NCI-H2227 (cell line): ENCODE data around the gene CAMTA1.
"Not testable (repeated sequence)": the region's sequence is repeated elsewhere in the genome, so short reads cannot be mapped to it uniquely, and the experiment has no call there.

ENCODE experiments used
- DNase-seq: peaks from one replicate; lab custom pipeline; 2025; ENCODE audit not compliant: unreplicated experiment; lab: John Stamatoyannopoulos, UW

CAMTA1 gene

DNA sequence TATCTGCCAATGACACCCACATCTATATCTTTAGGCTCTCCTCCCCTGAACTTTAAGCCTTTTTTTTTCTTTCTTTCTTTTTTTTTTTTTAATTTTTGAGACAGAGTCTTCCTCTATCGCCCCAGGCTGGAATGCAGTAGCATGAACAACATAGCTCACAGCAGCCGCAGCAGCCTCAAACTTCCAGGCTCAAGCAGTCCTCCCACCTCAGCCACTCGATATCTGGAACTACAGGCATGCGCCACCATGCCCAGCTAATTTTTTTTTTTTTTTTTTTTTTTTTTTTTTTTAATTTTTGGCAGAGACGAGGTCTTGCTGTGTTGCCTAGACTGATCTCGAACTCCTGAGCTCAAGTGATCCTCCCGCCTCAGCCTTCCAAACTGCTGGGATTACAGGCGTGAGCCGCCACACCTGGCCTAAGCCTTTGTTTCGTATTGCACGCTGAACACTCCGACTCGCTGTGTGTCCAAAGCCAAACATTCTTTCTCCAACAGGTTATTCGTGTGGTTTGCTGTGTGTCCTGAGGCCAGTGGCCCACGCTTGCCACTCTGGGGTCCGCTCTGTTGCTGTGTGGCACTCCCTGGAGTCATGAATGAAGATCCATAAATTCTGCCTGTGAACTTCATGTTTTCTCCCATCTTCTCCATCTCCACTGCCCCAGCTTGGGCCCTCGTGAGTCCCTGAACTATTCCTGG, 119.4 kb downstream of the CAMTA1 start:
- DNase-seq: no peak

DNA sequence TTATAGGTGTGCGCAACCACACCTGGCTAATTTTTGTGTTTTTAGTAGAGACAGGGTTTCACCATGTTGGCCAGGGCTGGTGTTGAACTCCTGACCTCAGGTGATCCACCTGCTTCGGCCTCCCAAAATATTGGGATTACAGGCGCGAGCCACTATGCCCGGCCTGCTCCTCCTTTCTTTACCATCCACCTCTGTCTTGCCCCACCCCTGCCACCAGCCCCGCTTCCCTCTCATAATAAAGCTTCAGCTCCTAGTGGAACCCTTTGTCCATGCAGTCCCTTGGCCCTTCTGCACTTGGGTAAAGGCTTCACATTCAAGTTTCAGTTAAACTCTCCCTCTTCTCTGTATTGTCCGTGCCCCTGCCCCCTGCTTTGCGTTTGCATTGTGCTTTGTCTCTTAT, 120.1 kb downstream of the CAMTA1 start:
- no peak for DNase-seq

DNA sequence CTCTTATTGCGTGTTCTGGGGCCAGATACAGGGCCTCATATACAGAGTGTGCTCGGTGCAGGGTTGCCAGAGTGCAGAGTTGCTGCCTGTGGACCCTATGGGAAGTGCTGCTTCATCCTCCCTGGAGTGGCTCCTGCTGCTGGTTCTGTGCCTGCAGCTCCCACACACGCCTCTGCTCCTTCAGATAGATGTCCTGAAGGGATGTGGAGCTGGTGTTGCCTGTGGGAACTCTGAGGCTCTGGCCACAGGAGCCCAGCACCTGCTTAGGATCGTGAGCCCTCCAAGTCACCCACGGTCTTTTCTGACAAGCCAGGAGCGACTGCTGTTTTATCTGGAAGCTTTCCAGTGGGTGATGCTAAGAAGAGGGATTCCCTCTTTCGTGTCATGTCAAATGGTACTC, 120.5 kb downstream of the CAMTA1 start:
- no peak for DNase-seq

DNA sequence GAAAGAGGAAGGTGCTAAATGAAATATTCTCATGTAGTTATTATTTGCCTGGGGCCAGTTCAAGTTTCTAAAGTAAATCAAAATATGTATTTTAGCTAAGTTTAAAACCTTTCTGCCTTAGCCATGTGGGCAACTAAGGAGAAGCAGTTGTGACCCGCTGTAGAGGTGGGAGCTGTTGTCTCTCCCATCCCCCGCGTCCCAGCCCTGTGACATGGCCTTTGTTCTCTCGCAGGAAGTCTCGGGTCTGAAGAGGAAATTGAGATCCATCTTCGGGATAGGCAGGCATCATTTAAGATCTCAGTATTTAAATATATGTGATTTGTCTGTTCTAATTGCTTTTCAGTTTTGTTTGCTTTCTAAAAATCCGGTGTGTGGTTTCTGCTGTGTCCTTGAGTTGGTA, 121.5 kb downstream of the CAMTA1 start:
- DNase-seq: no peak

- no peak for DNase-seq
Observed at GRCh38 chr1:6907201-6907600, 121.9 kb downstream of the CAMTA1 start.

GRCh38 chr1:6907676-6908434, 122.6 kb downstream of the CAMTA1 start:
- DNase-seq: no peak

- DNase-seq: no peak
Observed at GRCh38 chr1:6909401-6909800, 124.1 kb downstream of the CAMTA1 start.

GRCh38 chr1:6909857-6910256, 124.6 kb downstream of the CAMTA1 start:
- DNase-seq: no peak

DNA sequence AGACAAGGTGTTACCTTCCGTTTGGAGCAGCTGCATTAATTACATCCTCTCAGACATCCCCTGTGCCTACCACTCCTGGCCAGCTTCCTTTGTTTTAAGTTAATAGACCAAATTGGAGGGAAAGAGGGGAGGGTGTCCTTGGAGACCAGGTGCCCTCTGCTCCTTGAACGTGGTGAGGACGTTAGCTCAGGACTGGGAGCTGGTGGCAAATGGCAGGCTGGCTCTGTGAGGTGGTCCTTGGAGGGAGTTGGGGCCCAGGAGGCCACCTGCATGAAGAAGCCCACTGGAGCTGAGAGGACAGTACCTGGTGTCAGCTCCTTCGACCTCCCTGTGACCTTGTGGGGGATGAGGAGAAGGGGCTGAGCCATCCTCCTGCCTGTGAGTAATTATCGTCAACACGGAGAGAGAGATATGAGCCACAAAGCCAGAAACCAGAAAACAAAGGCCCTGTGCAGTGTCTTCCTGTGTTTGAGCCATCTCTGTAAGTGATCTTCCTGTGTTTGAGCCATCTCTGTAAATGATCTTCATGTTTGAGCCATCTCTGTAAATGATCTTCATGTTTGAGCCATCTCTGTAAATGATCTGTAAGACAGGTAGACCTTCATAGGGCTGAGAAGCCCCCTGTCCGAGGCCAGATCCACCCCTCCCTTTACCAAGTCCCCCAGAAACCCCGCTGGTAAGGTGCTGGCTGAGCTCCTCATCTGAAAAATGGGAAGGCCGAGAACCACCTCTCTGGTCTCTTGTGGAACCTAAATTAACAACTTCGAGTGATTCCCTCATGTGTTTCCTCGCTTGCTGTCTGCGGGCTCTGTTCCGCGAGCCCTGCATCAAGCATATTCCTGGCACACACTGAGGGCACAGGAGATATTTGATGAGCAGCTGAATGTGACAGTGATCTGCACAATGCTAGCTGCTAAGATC, 126.0 kb downstream of the CAMTA1 start:
- no peak for DNase-seq

- DNase-seq: no peak
Observed at GRCh38 chr1:6911974-6912373, 126.7 kb downstream of the CAMTA1 start.

DNA sequence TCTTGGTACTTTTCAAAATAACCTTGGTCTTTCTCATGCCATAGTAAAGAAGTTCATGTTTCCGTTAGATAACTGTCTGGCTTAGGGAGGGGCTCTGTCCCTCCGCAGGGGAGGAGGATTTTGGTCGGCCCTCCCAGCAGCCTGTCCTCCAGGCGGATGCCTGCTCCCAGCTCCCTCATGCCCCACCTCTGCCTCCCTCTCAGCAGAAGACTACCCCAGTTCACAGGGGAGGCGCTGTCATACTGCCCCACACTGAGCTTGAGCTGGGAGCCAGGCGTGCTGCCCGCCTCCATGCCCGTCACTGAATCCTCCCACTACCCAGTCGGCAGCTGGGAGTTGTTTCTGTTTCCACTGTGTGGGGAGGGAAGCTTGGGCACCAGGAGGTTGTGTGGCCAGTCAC, 127.3 kb downstream of the CAMTA1 start:
- no peak for DNase-seq

DNA sequence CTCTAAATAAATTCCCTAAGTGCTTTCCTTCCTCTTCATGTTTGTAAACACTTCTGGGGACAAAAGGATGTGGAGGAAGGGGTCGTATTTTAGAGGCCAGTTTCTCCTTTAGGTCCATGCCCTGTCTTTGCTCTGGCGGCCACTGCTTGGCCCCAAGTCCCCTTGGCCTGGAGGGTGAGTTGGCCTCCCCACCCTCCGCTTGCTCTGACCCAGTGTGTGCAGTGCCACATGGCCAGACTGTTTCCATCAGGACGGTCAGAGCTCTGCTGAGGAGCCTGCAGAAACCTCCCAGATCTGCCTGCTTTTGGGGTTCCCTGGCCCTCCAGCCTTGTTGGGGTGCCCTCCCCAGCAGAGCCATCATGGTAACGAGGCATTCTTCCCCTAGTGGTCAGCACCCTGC, 127.8 kb downstream of the CAMTA1 start:
- no peak for DNase-seq

DNA sequence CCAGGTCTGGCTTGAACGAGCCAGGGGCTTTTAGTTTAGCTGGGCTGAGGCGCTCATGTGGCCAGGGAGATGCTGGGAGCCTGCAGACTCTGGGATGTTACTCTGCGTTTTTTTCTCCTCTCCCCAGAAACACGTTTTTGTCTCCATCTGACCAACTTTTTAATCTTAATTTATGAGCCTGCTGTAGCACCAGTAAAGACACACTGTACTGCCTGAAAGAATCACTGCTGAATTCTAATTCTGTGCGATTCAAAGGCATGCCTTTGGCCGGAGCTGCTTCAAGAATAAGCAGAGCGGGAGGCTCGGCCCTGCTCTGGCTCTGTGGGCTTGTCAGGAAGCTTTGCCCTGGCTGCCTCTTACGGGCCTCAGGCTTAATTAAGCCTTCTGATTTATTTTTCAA, 129.5 kb downstream of the CAMTA1 start:
- no peak for DNase-seq

DNA sequence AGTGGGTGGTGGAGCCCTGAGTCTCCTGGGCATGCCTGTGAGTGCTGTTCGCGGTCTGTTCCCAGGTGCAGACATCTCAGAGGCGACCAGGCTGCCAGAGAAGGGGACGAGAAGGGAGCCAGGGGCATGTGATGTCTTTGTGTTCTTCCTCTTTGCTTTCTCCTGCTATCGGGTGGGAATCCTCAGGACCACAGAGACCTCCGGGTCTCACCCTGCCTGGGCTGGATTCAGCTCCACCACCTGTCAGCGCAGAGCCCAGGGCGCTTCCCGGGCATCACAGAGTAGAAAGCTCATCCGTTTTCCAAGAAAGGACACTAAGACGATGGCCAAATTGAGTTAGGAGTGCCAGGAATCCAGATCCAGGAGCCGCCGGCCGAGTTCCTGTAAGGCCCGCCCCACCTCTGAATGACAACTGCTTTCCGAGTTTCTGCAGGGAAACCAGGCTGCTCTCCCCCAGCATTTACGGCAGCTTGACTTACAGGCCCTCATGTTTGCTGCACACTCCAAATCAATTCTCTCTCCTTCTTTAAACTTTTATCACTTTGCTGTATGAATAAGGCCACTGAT, 130.8 kb downstream of the CAMTA1 start:
- DNase-seq: no peak

DNA sequence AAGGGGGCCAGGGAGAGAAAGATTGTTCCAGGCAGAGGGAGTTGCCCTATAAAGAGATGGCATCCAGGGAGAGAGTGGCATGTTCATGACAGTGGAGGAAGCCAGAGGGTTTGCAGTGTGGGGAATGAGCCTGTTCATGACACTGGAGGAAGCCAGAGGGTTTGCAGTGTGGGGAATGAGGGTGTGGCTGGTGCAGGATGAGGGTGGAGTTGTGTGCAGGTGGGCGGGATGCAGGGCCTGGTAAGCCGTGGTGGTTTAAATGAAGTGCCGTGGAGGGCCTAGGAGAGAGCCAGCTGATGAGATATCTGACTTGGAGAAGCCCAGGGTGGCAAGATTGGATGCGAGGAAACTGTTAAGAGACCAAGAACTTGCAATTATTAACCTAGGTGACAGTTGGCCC, 131.8 kb downstream of the CAMTA1 start:
- DNase-seq: no peak

DNA sequence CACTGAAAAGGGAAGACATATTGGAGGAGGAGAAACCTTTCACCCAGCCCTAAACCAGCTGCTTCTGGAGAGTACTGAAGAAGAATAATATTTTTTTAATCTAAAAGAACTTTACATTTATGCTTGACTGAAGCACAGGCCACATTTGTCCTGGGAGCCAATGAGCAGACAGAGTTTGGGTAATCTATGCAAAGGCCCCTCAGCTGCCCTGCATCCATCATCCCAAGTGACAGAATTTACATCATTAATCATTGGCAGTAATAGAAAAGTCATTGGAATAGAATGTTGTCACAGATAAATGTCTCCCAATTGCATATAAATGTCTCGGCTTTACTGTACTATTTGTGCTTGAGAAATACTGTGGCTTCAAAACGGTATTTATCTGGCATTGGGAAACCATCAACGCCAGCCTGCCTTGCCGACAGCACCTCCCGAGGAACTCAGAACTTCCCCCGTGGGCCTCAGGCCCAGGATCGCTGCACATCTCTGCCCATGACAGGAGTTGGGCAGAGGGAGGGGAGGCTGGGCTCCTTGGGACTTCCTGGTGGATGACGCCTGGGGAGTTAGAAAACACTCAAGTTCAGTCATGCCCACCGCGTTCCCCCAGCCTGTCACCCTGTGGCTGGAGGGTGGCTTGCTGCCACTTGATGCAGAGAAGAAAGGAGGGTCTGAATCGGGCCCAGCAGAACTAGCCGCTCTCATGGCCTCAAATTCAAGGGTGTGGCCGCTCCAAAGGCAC, 133.1 kb downstream of the CAMTA1 start:
- no peak for DNase-seq

GRCh38 chr1:6918925-6919511, 133.8 kb downstream of the CAMTA1 start:
- no peak for DNase-seq

DNA sequence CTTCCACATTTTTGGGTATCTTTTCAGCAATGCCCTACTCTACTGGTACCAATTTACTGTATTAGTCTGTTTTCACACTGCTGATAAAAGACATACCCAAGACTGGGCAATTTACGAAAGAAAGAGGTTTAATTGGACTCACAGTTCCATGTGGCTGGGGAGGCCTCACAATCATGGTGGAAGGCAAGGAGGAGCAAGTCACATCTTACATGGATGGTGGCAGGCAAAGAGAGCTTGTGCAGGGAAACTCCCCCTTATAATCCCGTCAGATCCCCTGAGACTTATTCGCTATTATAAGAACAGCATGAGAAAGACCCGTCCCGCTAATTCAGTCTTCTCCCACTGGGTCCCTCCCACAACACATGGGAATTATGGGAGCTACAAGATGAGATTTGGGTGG, 136.3 kb downstream of the CAMTA1 start:
- not testable (repeated sequence) for DNase-seq

- DNase-seq: peak; percentile 82
Observed at GRCh38 chr1:6922096-6922931, 137.1 kb downstream of the CAMTA1 start.
